K562 (cell line): Measurements from ENCODE around the gene SNX15.

Experiments
- CSDE1 ChIP-seq, 2 experiments: fragments of 450-650 bp; IDR thresholded peaks; 2 replicates each; pipeline ENCODE4 v1.6.1; 2016; ENCODE audit warnings: mild to moderate bottlenecking in 1 of 2
- EZH2 ChIP-seq: IDR thresholded peaks from 2 replicates; pipeline ENCODE4 v1.6.1; 2012; ENCODE audit warnings: low read depth, mild to moderate bottlenecking, inconsistent platforms, low read length, borderline replicate concordance
- MAX ChIP-seq: sonication (generic); formaldehyde crosslinking; IDR thresholded peaks from 2 replicates; pipeline ENCODE4 v1.9.0; 2022; ENCODE audit warnings: mild to moderate bottlenecking, missing genetic modification reagents
- NR3C1 ChIP-seq: sonication (generic); formaldehyde crosslinking; IDR thresholded peaks from 2 replicates; pipeline ENCODE4 v1.8.1; 2022; ENCODE audit warnings: missing genetic modification reagents
- PHF20 ChIP-seq: fragments of 450-650 bp; IDR thresholded peaks from 2 replicates; pipeline ENCODE4 v1.6.1; 2018; ENCODE audit not compliant: partially characterized antibody
- PKNOX1 ChIP-seq: fragments of 450-650 bp; IDR thresholded peaks from 2 replicates; pipeline ENCODE4 v1.6.1; 2016
- POLR2A ChIP-seq: fragments of 450-650 bp; conservative IDR thresholded peaks from 2 replicates; pipeline ENCODE4 v1.6.1; 2016
- PREB ChIP-seq: sonication (generic); formaldehyde crosslinking; IDR thresholded peaks from 2 replicates; pipeline ENCODE4 v1.8.1; 2023; ENCODE audit warnings: mild to moderate bottlenecking, missing genetic modification reagents
- RCOR1 ChIP-seq, 2 experiments: IDR thresholded peaks; 2 replicates each; pipeline ENCODE4 v1.6.1; 2012; ENCODE audit warnings: low read depth in 2 of 2, low read length in 2 of 2, borderline replicate concordance in 1 of 2, improper control_type of control experiment in 1 of 2
- TFE3 ChIP-seq: fragments of 450-650 bp; formaldehyde crosslinking; IDR thresholded peaks from 2 replicates; pipeline ENCODE4 v1.4.0; 2020; ENCODE audit warnings: mild to moderate bottlenecking, mixed read lengths
- U2AF2 ChIP-seq: fragments of 200-400 bp; formaldehyde crosslinking; optimal IDR thresholded peaks from 2 replicates; pipeline ENCODE3; 2017; ENCODE audit warnings: low read depth, mild to moderate bottlenecking, low read length
- ZKSCAN3 ChIP-seq: fragments of 250-450 bp; sonication (Bioruptor Pico); IDR thresholded peaks from 2 replicates; pipeline ENCODE4 v1.4.0; 2020
- TF ChIP-seq, protein P1 (sequence below), 3 experiments: IDR thresholded peaks in 2 of 3; conservative IDR thresholded peaks in 1 of 3; 2 replicates each; pipeline ENCODE4 v1.5.1; 2011 to 2012; ENCODE audit warnings: low read length in 3 of 3, mild to moderate bottlenecking in 3 of 3, control low read depth in 2 of 3, improper control_type of control experiment in 1 of 3, inconsistent platforms in 1 of 3, low read depth in 1 of 3, mixed read lengths in 1 of 3, moderate library complexity in 1 of 3; ENCODE audit not compliant: insufficient read depth in 2 of 3

- TF ChIP-seq PREB (CRISPR knock-in tag) (no peak), RCOR1 (IDR thresholded peaks at IDR 0.05; ENCODE audit: borderline replicate concordance in 1 of 2, low read depth in 2 of 2, low read length in 2 of 2) (no peak), PHF20 (no peak), EZH2 (no peak), MAX (CRISPR knock-in tag) (no peak), PKNOX1 (no peak), POLR2A (no peak), CSDE1 (IDR thresholded peaks at IDR 0.05) (no peak), TFE3 (CRISPR knock-in tag) (no peak), ZKSCAN3 (CRISPR knock-in tag) (no peak), NR3C1 (CRISPR knock-in tag) (no peak), U2AF2 (no peak)
- TF ChIP-seq, protein P1, sequence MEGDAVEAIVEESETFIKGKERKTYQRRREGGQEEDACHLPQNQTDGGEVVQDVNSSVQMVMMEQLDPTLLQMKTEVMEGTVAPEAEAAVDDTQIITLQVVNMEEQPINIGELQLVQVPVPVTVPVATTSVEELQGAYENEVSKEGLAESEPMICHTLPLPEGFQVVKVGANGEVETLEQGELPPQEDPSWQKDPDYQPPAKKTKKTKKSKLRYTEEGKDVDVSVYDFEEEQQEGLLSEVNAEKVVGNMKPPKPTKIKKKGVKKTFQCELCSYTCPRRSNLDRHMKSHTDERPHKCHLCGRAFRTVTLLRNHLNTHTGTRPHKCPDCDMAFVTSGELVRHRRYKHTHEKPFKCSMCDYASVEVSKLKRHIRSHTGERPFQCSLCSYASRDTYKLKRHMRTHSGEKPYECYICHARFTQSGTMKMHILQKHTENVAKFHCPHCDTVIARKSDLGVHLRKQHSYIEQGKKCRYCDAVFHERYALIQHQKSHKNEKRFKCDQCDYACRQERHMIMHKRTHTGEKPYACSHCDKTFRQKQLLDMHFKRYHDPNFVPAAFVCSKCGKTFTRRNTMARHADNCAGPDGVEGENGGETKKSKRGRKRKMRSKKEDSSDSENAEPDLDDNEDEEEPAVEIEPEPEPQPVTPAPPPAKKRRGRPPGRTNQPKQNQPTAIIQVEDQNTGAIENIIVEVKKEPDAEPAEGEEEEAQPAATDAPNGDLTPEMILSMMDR (IDR thresholded peaks at IDR 0.05 in 2 of 3, conservative IDR thresholded peaks at IDR 0.05 in 1 of 3; ENCODE audit: insufficient read depth in 2 of 3, low read depth in 1 of 3, low read length in 3 of 3) = no peak
Observed at GRCh38 chr11:65072631-65072966, 45.4 kb downstream of the SNX15 start.
